H1 (cell line): ENCODE data around the gene NID2. TPM values are rescaled to one million over a fixed set of nuclear protein-coding genes. Genes with fewer than 3 reads are reported as not detected.

Source experiments
- CEBPB ChIP-seq: IDR thresholded peaks from 2 replicates; pipeline ENCODE4 v1.6.1; 2012; ENCODE audit warnings: low read depth, low read length
- CHD7 ChIP-seq: fragments of 300-600 bp; sonication (generic); IDR thresholded peaks from 2 replicates; pipeline ENCODE4 v1.7.1; 2012; ENCODE audit warnings: low read length, moderate library complexity, mild to moderate bottlenecking, inconsistent platforms; ENCODE audit not compliant: insufficient replicate concordance
- CREB1 ChIP-seq: IDR thresholded peaks from 2 replicates; pipeline ENCODE4 v1.6.1; 2012; ENCODE audit warnings: inconsistent platforms
- CTBP2 ChIP-seq: IDR thresholded peaks from 2 replicates; pipeline ENCODE4 v1.7.0; 2011; ENCODE audit warnings: borderline replicate concordance, mild to moderate bottlenecking, moderate library complexity, mixed read lengths, low read length; ENCODE audit not compliant: insufficient read depth, insufficient read length
- RBBP5 ChIP-seq: IDR thresholded peaks from 2 replicates; pipeline ENCODE4 v1.7.1; 2012; ENCODE audit warnings: low read depth, mild to moderate bottlenecking, inconsistent platforms, low read length, moderate library complexity, borderline replicate concordance
- RFX5 ChIP-seq: IDR thresholded peaks from 2 replicates; pipeline ENCODE4 v1.6.1; 2011; ENCODE audit warnings: low read depth, low read length, improper control_type of control experiment, borderline replicate concordance
- SAP30 ChIP-seq: fragments of 300-600 bp; sonication (generic); IDR thresholded peaks from 2 replicates; pipeline ENCODE4 v1.7.1; 2012; ENCODE audit warnings: low read length, moderate library complexity, mild to moderate bottlenecking, inconsistent platforms; ENCODE audit not compliant: insufficient read depth, insufficient replicate concordance
- polyA plus RNA-seq, 7 experiments: library from polyadenylated mRNA; depleted of rRNA in 3 of 7; stranded (reverse) in 5 of 7; unstranded in 2 of 7; fragments of >200 nt in 5 of 7; fragments of 200-250 nt in 2 of 7; gene quantifications; 1 replicate in 5 of 7; 2 replicates in 1 of 7; 4 replicates in 1 of 7; pipeline versions ENCODE4 v1.2.1 to v1.2.3, GENCODE V29; 2011 to 2013; ENCODE audit warnings: missing spikeins in 2 of 7, mixed read lengths in 2 of 7
- total RNA-seq: library from RNA; stranded (reverse); fragmentation: NEBNext Ultra II Directional; extraction: Animal tissue kit (Norgen Biotek cat#: 25700); gene quantifications from 2 replicates; pipeline ENCODE4 v1.2.1, GENCODE V29; 2021
- TF ChIP-seq, protein P1 (sequence below): IDR thresholded peaks from 2 replicates; pipeline ENCODE4 v1.6.1; 2011; ENCODE audit warnings: low read depth, mild to moderate bottlenecking, low read length; ENCODE audit not compliant: insufficient read depth

Gene NID2
- total and polyA plus RNA-seq, 2 of the 8 experiments (the other 6 are each of a cell fraction or from before 2014, with no cell fraction given) = 6.1 to 12.6 TPM

DNA sequence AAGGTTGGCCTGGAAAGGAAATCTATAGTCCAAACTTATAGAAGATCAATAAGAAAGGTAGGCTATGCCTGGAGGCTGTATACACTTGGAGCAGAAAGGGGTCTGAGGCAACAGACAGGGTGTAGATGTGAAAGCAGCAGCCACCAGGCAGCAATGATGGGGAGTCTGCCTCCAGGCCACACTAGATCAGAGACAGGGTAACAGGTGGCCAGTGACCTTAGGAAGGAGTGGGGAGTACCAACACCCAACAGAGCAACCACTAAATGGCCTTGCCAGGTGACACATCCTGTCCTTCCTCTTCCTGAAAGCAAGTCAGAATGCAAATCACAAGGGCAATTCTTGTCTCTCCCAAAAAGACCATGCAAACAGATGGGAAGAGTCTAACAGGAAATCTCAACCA is 46.4 kb upstream of the NID2 start (continued):
- TF ChIP-seq CHD7 = no peak
- TF ChIP-seq, protein P1, sequence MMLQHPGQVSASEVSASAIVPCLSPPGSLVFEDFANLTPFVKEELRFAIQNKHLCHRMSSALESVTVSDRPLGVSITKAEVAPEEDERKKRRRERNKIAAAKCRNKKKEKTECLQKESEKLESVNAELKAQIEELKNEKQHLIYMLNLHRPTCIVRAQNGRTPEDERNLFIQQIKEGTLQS = no peak
- no peak for TF ChIP-seq RBBP5
- no peak for TF ChIP-seq CTBP2
- no peak for TF ChIP-seq CEBPB
- TF ChIP-seq RFX5 = no peak
- no peak for TF ChIP-seq SAP30
- TF ChIP-seq CREB1 = no peak
- TF ChIP-seq, all 59 proteins: peak for 0
